SK-N-SH (cell line): ENCODE data around the gene AGFG2. TPM values are rescaled to one million over a fixed set of nuclear protein-coding genes. Genes with fewer than 3 reads are reported as not detected.

Experiments used
- CTCF ChIA-PET: fragments of 300-600, 350-600 bp; formaldehyde crosslinking; extraction: SDS; loops from one replicate; lab custom pipeline; 2021; lab: Yijun Ruan, JAX
- POLR2A ChIA-PET: fragments of 350-600 bp; sonication (Branson Sonifier 250); formaldehyde crosslinking; extraction: SDS; loops from one replicate; lab custom pipeline; 2020; ENCODE audit warnings: antibody characterized with exemption, inconsistent platforms; lab: Yijun Ruan, JAX
- DNase-seq: peaks from one replicate; pipeline ENCODE4 v3.0.0; 2012
- H2AFZ ChIP-seq: fragments of 200-600 bp; sonication (generic); 2 replicates; pipeline ENCODE4 v1.8.1; 2016; ENCODE audit warnings: antibody characterized with exemption, mild to moderate bottlenecking, low read depth
- H3F3A ChIP-seq: fragments of 200-600 bp; sonication (generic); replicated peaks from 2 replicates; pipeline ENCODE3; 2016; ENCODE audit warnings: antibody characterized with exemption, mild to moderate bottlenecking; ENCODE audit not compliant: insufficient read depth
- H3K27ac ChIP-seq, 2 experiments: fragments of 200-500 bp in 1 of 2; fragments of 200-600 bp in 1 of 2; sonication (Bioruptor generic) in 1 of 2; sonication (generic), shearing (Covaris generic) in 1 of 2; 2 replicates each; pipeline versions ENCODE4 v1.5.1 to v1.6.1; 2014 to 2016; ENCODE audit warnings: low read depth in 2 of 2, inconsistent platforms in 1 of 2, low read length in 1 of 2, mild to moderate bottlenecking in 1 of 2, mixed read lengths in 1 of 2
- H3K27me3 ChIP-seq: fragments of 200-600 bp; sonication (generic), shearing (Covaris generic); 2 replicates; pipeline ENCODE4 v1.6.1; 2016; ENCODE audit warnings: mixed run types; ENCODE audit not compliant: insufficient read depth
- H3K36me3 ChIP-seq, 2 experiments: fragments of 200-500 bp in 1 of 2; fragments of 200-600 bp in 1 of 2; sonication (Bioruptor generic) in 1 of 2; sonication (generic) in 1 of 2; replicated peaks in 1 of 2; 2 replicates each; pipeline versions ENCODE3 to v1.5.1; 2014 to 2016; ENCODE audit warnings: low read length in 1 of 2, mild to moderate bottlenecking in 1 of 2; ENCODE audit not compliant: insufficient read depth in 2 of 2, control insufficient read depth in 1 of 2
- H3K4me1 ChIP-seq, 2 experiments: fragments of 200-500 bp in 1 of 2; fragments of 200-600 bp in 1 of 2; sonication (Bioruptor generic) in 1 of 2; sonication (generic), shearing (Covaris generic) in 1 of 2; 2 replicates each; pipeline versions ENCODE4 v1.5.1 to v1.6.1; 2014 to 2016; ENCODE audit warnings: low read depth in 1 of 2, low read length in 1 of 2, mixed run types in 1 of 2; ENCODE audit not compliant: insufficient read depth in 2 of 2, control insufficient read depth in 1 of 2
- H3K4me2 ChIP-seq: fragments of 200-600 bp; sonication (generic), shearing (Covaris generic); 2 replicates; pipeline ENCODE4 v1.6.1; 2017; ENCODE audit warnings: mixed run types
- H3K4me3 ChIP-seq, 2 experiments: fragments of 200-500 bp in 1 of 2; fragments of 200-600 bp in 1 of 2; sonication (Bioruptor generic) in 1 of 2; sonication (generic), shearing (Covaris generic) in 1 of 2; 2 replicates each; pipeline versions ENCODE4 v1.5.1 to v1.8.1; 2014 to 2016; ENCODE audit warnings: low read depth in 2 of 2, inconsistent platforms in 1 of 2, low read length in 1 of 2, mild to moderate bottlenecking in 1 of 2, mixed read lengths in 1 of 2, moderate library complexity in 1 of 2
- H3K79me2 ChIP-seq: fragments of 200-600 bp; sonication (generic); 2 replicates; pipeline ENCODE4 v1.8.1; 2017; ENCODE audit warnings: mild to moderate bottlenecking; ENCODE audit not compliant: insufficient read depth
- H3K9ac ChIP-seq: fragments of 200-600 bp; sonication (generic); 2 replicates; pipeline ENCODE4 v1.6.1; 2017; ENCODE audit warnings: mixed run types
- H3K9me2 ChIP-seq: fragments of 200-600 bp; sonication (generic); 2 replicates; pipeline ENCODE4 v1.6.1; 2017; ENCODE audit warnings: mixed run types
- H3K9me3 ChIP-seq: fragments of 200-600 bp; sonication (generic); 2 replicates; pipeline ENCODE4 v1.6.1; 2017; ENCODE audit warnings: mixed run types, mild to moderate bottlenecking, moderate library complexity
- H4K20me1 ChIP-seq: fragments of 200-600 bp; sonication (generic); 2 replicates; pipeline ENCODE4 v1.6.1; 2017; ENCODE audit warnings: mild to moderate bottlenecking, mixed run types; ENCODE audit not compliant: insufficient read depth
- CHD2 ChIP-seq: fragments of 150-350 bp; IDR thresholded peaks from 2 replicates; pipeline ENCODE4 v1.6.1; 2018; ENCODE audit warnings: low read length; ENCODE audit not compliant: partially characterized antibody
- ELF1 ChIP-seq: IDR thresholded peaks from 2 replicates; pipeline ENCODE4 v1.4.0; 2012
- FOXJ3 ChIP-seq: sonication (generic); formaldehyde crosslinking; IDR thresholded peaks from 2 replicates; pipeline ENCODE4 v1.5.1; 2020; ENCODE audit warnings: mild to moderate bottlenecking, missing genetic modification reagents
- GABPA ChIP-seq: IDR thresholded peaks from 2 replicates; pipeline ENCODE4 v1.4.0; 2012; ENCODE audit warnings: low read depth, mild to moderate bottlenecking
- JUND ChIP-seq: IDR thresholded peaks from 2 replicates; pipeline ENCODE4 v1.4.0; 2012
- MXI1 ChIP-seq: IDR thresholded peaks from 2 replicates; pipeline ENCODE4 v1.6.1; 2012; ENCODE audit warnings: mild to moderate bottlenecking, low read depth, low read length, improper control_type of control experiment
- NRF1 ChIP-seq: IDR thresholded peaks from 2 replicates; pipeline ENCODE4 v1.6.1; 2012; ENCODE audit warnings: low read depth, mild to moderate bottlenecking, low read length
- PBX3 ChIP-seq: IDR thresholded peaks from 2 replicates; pipeline ENCODE4; 2012
- RCOR1 ChIP-seq: fragments of 150-350 bp; IDR thresholded peaks from 2 replicates; pipeline ENCODE4 v1.6.1; 2017; ENCODE audit warnings: antibody characterized with exemption, low read length
- TAF1 ChIP-seq: IDR thresholded peaks from 2 replicates; pipeline ENCODE4 v1.6.1; 2012; ENCODE audit warnings: low read depth, mild to moderate bottlenecking, low read length, moderate library complexity, borderline replicate concordance
- TCF12 ChIP-seq: IDR thresholded peaks from 2 replicates; pipeline ENCODE4 v1.4.0; 2012
- USF1 ChIP-seq: IDR thresholded peaks from 2 replicates; pipeline ENCODE4 v1.4.0; 2012; ENCODE audit warnings: low read depth, borderline replicate concordance
- ZBTB33 ChIP-seq: IDR thresholded peaks from 2 replicates; pipeline ENCODE4 v1.4.0; 2012; ENCODE audit warnings: low read depth, borderline replicate concordance
- WGBS: methylation state at CpG from one replicate; pipeline ENCODE4 v1.1.6; 2017; ENCODE audit warnings: low lambda C conversion rate; 5-methylcytosine and 5-hydroxymethylcytosine counted together
- polyA plus RNA-seq, 3 experiments: library from polyadenylated mRNA; depleted of rRNA; stranded (reverse); fragments of >200 nt; gene quantifications; 2 replicates each; pipeline ENCODE4 v1.2.3, GENCODE V29; 2012
- TF ChIP-seq, protein P1 (sequence below): fragments of 150-350 bp; IDR thresholded peaks from 2 replicates; pipeline ENCODE4 v1.6.1; 2016; ENCODE audit warnings: mild to moderate bottlenecking, low read depth, low read length
- TF ChIP-seq, protein P2 (sequence below): fragments of 150-350 bp; IDR thresholded peaks from 2 replicates; pipeline ENCODE4 v1.6.1; 2017; ENCODE audit warnings: antibody characterized with exemption, low read length, low read depth, borderline replicate concordance
- TF ChIP-seq, protein P3 (sequence below): IDR thresholded peaks from 2 replicates; pipeline ENCODE4 v1.4.0; 2012; ENCODE audit warnings: low read depth

Gene AGFG2
- polyA plus RNA-seq, 1 of the 3 experiments (the other 2 are of a cell fraction): 23.1 TPM

DNA sequence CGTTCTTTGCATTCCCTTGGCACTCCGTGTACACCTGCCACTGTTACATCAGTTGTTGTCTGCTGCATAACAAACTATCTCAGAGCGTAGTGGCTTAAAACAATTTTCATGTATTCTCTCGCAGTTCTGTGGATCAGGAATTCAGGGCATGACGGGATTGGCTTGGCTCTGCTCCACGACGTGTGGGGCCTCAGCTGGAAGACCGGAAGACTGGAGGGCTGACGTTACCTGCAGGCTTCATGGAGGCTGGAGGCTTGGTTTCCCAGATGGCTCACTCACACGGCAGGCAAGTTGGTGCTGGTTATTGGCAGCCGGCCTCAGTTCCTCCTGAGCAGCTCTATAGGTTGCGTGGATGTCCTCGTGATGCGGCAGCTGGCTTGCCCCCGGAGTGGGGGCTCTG lies 29.8 kb upstream of the AGFG2 start (continued):
- TF ChIP-seq TCF12 (no peak), JUND (no peak), ELF1 (no peak), TAF1 (no peak)

- Histone ChIP-seq H3K9me2 (no peaks in the 10 kb centered on the region), H3K4me1 (peaks cover 6 to 12% of the 10 kb centered on the region in 2 experiments; a peak in 3 of 4 replicates), H3K4me3 (no peak overlapping the region), H3K9ac (no peak overlapping the region), H3K27ac (no peak overlapping the region), H2AFZ (no peak overlapping the region), H3K79me2 (no peaks in the 10 kb centered on the region), H4K20me1 (no peaks in the 10 kb centered on the region), H3F3A (no peaks in the 10 kb centered on the region), H3K36me3 (no peaks in the 10 kb centered on the region), H3K9me3 (no peaks in the 10 kb centered on the region), H3K4me2 (no peak overlapping the region), H3K27me3 (no peaks in the 10 kb centered on the region)
- TF ChIP-seq CHD2 (no peak), TAF1 (no peak), TCF12 (no peak), FOXJ3 (CRISPR knock-in tag) (no peak), MXI1 (no peak), USF1 (no peak), ZBTB33 (no peak), PBX3 (no peak), GABPA (no peak), RCOR1 (no peak), NRF1 (no peak)
- TF ChIP-seq, protein P1, sequence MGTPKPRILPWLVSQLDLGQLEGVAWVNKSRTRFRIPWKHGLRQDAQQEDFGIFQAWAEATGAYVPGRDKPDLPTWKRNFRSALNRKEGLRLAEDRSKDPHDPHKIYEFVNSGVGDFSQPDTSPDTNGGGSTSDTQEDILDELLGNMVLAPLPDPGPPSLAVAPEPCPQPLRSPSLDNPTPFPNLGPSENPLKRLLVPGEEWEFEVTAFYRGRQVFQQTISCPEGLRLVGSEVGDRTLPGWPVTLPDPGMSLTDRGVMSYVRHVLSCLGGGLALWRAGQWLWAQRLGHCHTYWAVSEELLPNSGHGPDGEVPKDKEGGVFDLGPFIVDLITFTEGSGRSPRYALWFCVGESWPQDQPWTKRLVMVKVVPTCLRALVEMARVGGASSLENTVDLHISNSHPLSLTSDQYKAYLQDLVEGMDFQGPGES: no peak
- TF ChIP-seq, protein P2, sequence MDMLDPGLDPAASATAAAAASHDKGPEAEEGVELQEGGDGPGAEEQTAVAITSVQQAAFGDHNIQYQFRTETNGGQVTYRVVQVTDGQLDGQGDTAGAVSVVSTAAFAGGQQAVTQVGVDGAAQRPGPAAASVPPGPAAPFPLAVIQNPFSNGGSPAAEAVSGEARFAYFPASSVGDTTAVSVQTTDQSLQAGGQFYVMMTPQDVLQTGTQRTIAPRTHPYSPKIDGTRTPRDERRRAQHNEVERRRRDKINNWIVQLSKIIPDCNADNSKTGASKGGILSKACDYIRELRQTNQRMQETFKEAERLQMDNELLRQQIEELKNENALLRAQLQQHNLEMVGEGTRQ: no peak
- TF ChIP-seq, protein P3, sequence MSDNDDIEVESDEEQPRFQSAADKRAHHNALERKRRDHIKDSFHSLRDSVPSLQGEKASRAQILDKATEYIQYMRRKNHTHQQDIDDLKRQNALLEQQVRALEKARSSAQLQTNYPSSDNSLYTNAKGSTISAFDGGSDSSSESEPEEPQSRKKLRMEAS: no peak
- WGBS: 96% methylated on average over 9 of the region's 9 CpGs
- ChIA-PET CTCF (interaction anchor here (1.2 kb wide), 1 partner anchor 49 kb away, joined by 5 read pairs; no protein-coding TSS in a partner anchor), POLR2A (no interaction called here)
- no peak for DNase-seq
Measured at GRCh38 chr7:100510437-100511239, 28.4 kb upstream of the AGFG2 start.
